OCI-LY3 (cell line): ENCODE data around the gene NADK.
A peak's percentile ranks its signal among the peaks of the same experiment; 100 is the strongest.

Source experiments
- H2AFZ ChIP-seq: fragments of 200-600, 300-600 bp; shearing (Covaris generic); 2 replicates; pipeline ENCODE4 v1.6.0; 2014; ENCODE audit warnings: antibody characterized with exemption, low read depth, low read length
- H3K27ac ChIP-seq: fragments of 200-600, 300-600 bp; sonication (generic); 2 replicates; pipeline ENCODE4 v1.5.1; 2014; ENCODE audit warnings: mild to moderate bottlenecking, low read length, moderate library complexity, mixed read lengths
- H3K27me3 ChIP-seq: fragments of 200-600, 300-600 bp; sonication (generic); 2 replicates; pipeline ENCODE4 v1.6.1; 2014; ENCODE audit warnings: low read depth, low read length, mixed read lengths
- H3K36me3 ChIP-seq: fragments of 200-600, 300-600 bp; sonication (generic); replicated peaks from 2 replicates; pipeline ENCODE3; 2014; ENCODE audit warnings: low read depth, low read length, mixed read lengths
- H3K4me1 ChIP-seq: fragments of 300-600, 200-600 bp; sonication (generic); 2 replicates; pipeline ENCODE4 v1.6.1; 2014; ENCODE audit warnings: low read length, mixed read lengths
- H3K4me2 ChIP-seq: fragments of 200-600, 300-600 bp; sonication (generic); 2 replicates; pipeline ENCODE4 v1.6.1; 2014; ENCODE audit warnings: low read length, mixed read lengths
- H3K4me3 ChIP-seq: fragments of 300-600, 200-600 bp; sonication (generic); 2 replicates; pipeline ENCODE4 v1.5.1; 2014; ENCODE audit warnings: antibody characterized with exemption, mild to moderate bottlenecking, low read length, moderate library complexity
- H3K79me2 ChIP-seq: fragments of 300-600, 200-600 bp; shearing (Covaris generic); 2 replicates; pipeline ENCODE4 v1.6.1; 2014; ENCODE audit warnings: mild to moderate bottlenecking, low read length, mixed read lengths
- H3K9ac ChIP-seq: fragments of 300-600, 200-600 bp; shearing (Covaris generic); 2 replicates; pipeline ENCODE4 v1.6.0; 2014; ENCODE audit warnings: mild to moderate bottlenecking, low read length, moderate library complexity
- H3K9me3 ChIP-seq: fragments of 200-600, 300-600 bp; shearing (Covaris generic); 2 replicates; pipeline ENCODE4 v1.6.1; 2014; ENCODE audit warnings: low read length, mixed read lengths; ENCODE audit not compliant: insufficient read depth
- H4K20me1 ChIP-seq: fragments of 200-600, 300-600 bp; sonication (generic); 2 replicates; pipeline ENCODE4 v1.6.1; 2016; ENCODE audit warnings: low read length, mixed read lengths; ENCODE audit not compliant: insufficient read depth
- EZH2phosphoT487 ChIP-seq: fragments of 200-600 bp; shearing (Covaris generic); IDR thresholded peaks from 2 replicates; pipeline ENCODE4 v1.6.1; 2018; ENCODE audit warnings: antibody characterized with exemption, mixed run types, low read depth
- TF ChIP-seq, protein P1 (sequence below): fragments of 200-600, 300-600 bp; sonication (generic); IDR thresholded peaks from 2 replicates; pipeline ENCODE4 v1.5.1; 2014; ENCODE audit warnings: antibody characterized with exemption, low read length, low read depth

The NADK gene

GRCh38 chr1:1786836-1787605 is 8.8 kb upstream of the NADK start:
- Histone ChIP-seq H3K79me2 (0 out of 2 replicates have a peak, but pooled peaks cover 4% of the 10 kb centered on the region), H3K36me3 (peaks cover 59% of the 10 kb centered on the region)
- TF ChIP-seq, protein P1, sequence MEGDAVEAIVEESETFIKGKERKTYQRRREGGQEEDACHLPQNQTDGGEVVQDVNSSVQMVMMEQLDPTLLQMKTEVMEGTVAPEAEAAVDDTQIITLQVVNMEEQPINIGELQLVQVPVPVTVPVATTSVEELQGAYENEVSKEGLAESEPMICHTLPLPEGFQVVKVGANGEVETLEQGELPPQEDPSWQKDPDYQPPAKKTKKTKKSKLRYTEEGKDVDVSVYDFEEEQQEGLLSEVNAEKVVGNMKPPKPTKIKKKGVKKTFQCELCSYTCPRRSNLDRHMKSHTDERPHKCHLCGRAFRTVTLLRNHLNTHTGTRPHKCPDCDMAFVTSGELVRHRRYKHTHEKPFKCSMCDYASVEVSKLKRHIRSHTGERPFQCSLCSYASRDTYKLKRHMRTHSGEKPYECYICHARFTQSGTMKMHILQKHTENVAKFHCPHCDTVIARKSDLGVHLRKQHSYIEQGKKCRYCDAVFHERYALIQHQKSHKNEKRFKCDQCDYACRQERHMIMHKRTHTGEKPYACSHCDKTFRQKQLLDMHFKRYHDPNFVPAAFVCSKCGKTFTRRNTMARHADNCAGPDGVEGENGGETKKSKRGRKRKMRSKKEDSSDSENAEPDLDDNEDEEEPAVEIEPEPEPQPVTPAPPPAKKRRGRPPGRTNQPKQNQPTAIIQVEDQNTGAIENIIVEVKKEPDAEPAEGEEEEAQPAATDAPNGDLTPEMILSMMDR: no peak
- no peak for TF ChIP-seq EZH2phosphoT487

DNA sequence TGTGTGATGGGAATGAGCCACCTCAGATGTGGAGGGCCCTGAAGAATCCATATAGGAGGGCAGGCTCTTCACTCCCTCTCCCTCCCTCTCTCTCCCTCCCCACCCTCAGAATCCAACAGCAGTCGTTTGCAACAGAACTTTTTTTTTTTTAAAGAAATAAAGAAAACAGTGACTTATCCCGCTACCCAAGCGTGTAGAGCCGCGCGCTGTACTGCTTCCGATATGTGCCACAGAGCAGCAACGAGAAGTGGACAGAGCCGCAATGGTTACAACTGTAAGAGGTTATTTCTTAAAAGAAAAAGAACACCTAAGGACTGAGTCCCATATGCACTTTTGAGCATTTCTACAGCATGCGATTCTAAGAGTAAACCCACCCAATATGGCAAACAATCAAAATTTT is 7.4 kb upstream of the NADK start:
- Histone ChIP-seq H3K4me1 (peaks cover 28% of the 10 kb centered on the region), H3K36me3 (peaks cover 49% of the 10 kb centered on the region), H3K79me2 (0 out of 2 replicates have a peak, but pooled peaks cover 4% of the 10 kb centered on the region), H2AFZ (no peak overlapping the region), H4K20me1 (0 out of 2 replicates have a peak, but pooled peaks cover 4% of the 10 kb centered on the region), H3K4me3 (no peak overlapping the region), H3K27me3 (no peaks in the 10 kb centered on the region), H3K4me2 (no peak overlapping the region), H3K9ac (no peak overlapping the region), H3K9me3 (no peaks in the 10 kb centered on the region), H3K27ac (no peak overlapping the region)
- no peak for TF ChIP-seq EZH2phosphoT487
- TF ChIP-seq, protein P1: no peak

More at GRCh38 chr1:1786836-1787605, 8.8 kb upstream of the NADK start:
- Histone ChIP-seq H3K4me2 (no peak overlapping the region), H3K27ac (no peak overlapping the region), H3K4me3 (no peak overlapping the region), H4K20me1 (0 out of 2 replicates have a peak, but pooled peaks cover 4% of the 10 kb centered on the region), H2AFZ (no peak overlapping the region), H3K9me3 (no peaks in the 10 kb centered on the region), H3K9ac (no peak overlapping the region), H3K4me1 (peaks cover 15% of the 10 kb centered on the region), H3K27me3 (no peaks in the 10 kb centered on the region)

- Histone ChIP-seq H3K27ac (no peak overlapping the region), H3K36me3 (peaks cover 42% of the 10 kb centered on the region), H3K27me3 (no peaks in the 10 kb centered on the region), H3K4me3 (no peak overlapping the region), H3K9me3 (no peaks in the 10 kb centered on the region), H3K4me1 (peaks cover 36% of the 10 kb centered on the region), H3K79me2 (0 out of 2 replicates have a peak, but pooled peaks cover 2% of the 10 kb centered on the region), H2AFZ (no peak overlapping the region), H3K9ac (no peak overlapping the region), H3K4me2 (no peak overlapping the region), H4K20me1 (0 out of 2 replicates have a peak, but pooled peaks cover 4% of the 10 kb centered on the region)
- TF ChIP-seq EZH2phosphoT487: no peak
- TF ChIP-seq, protein P1: no peak
Observed at GRCh38 chr1:1784933-1785332, 6.7 kb upstream of the NADK start.

DNA sequence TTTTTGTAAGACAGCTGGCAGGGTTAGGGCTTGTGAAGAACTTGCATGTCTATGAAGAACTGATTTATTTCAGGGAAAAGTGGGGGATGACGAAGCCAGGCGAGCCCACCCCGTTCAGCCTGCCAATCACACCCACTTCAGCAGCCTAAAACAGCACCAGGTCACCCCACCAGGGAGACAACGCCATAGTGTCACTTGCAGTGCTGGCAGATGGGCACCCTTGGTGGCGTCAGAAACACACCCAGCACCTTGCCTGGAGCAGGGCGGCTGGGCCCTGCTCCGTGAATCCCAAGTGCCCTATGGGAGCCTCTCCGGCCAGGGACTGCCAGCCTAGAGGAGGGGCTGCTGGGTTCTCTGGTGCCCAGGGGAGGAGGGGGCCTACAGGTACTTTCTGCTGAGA is 5.0 kb upstream of the NADK start:
- Histone ChIP-seq H3K79me2 (no peaks in the 10 kb centered on the region), H3K9ac (no peak overlapping the region), H4K20me1 (no peaks in the 10 kb centered on the region), H3K27me3 (no peaks in the 10 kb centered on the region), H3K4me3 (no peak overlapping the region), H3K9me3 (no peaks in the 10 kb centered on the region), H2AFZ (no peak overlapping the region), H3K27ac (peak overlapping the region; percentile 35), H3K4me2 (no peak overlapping the region), H3K36me3 (peaks cover 29% of the 10 kb centered on the region), H3K4me1 (peaks cover 46% of the 10 kb centered on the region)
- TF ChIP-seq, protein P1: no peak
- TF ChIP-seq EZH2phosphoT487: no peak
